ENCODE measurements around the gene GPD1L. TPM values are rescaled to one million over a fixed set of nuclear protein-coding genes. Genes with fewer than 3 reads are reported as not detected.
"Not testable (repeated sequence)": the region's sequence is repeated elsewhere in the genome, so short reads cannot be mapped to it uniquely, and the experiment has no call there.

GPD1L gene
- total RNA-seq (2014; rRNA removed; shearing (Covaris generic)), result 6.0 and 12.9 TPM in 2 replicates

DNA sequence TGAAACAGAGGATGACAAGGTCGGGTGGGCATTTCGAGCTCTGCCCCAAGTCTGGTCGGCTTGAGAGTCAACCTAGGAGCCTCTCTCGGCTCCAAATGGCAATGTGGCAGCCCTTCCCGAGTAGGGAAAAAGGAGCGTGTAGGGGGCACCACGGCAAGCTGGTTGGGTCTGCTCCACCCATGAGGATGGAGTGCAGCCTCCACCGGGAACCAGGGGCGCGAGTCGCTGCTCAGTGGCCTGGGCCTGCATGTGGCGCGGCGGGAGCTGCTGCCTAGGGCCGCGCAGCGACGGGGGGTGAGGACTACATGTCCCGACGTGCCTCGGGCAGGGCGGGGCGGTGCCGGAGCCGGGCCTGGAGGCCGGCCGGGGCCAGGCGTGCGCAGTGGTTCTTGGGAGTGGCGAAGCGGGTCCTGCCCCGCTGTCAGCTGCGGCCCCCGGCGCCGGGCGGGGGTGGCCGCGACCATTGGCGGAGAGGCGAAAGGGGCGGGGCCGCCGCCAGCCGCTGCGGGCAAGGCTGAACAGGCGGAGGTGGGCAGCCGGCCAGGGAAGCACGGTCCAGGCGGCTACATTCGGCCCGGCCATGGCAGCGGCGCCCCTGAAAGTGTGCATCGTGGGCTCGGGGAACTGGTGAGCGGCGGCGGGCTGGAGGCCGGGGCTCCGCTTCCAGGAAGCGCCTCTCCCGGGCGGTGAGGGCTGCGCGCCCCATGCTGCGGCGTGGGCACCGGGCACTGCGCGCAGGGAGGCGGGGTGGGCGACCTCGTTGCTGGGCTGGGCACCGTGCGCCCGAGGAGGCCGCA, at the start of gene GPD1L:
Gene GPD1L, plus strand, starts transcription at position 489 of the 797 bp plus-strand sequence. Its CDS starts 92 bp downstream, at position 581.
- peak; percentile 88 for DNase-seq (ENCODE audit: low spot score)

DNA sequence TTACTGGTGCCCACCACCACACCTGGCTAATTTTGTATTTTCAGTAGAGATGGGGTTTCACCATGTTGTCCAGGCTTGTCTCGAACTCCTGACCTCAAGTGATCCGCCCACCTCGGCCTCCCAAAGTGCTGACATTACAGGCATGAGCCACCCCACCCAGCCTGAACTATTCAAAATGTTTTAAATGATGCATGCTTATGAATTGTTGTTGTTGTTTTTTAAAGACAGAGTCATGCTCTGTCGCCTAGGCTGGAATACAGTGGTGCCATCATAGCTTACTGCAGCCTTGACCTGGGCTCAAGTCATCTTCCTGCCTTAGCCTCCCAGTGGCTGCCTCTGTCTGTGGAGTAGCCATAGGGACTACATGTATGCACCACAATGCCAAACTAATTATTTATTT, 48.0 kb upstream of the GPD1L start:
- not testable (repeated sequence) for DNase-seq (ENCODE audit: low spot score)

DNA sequence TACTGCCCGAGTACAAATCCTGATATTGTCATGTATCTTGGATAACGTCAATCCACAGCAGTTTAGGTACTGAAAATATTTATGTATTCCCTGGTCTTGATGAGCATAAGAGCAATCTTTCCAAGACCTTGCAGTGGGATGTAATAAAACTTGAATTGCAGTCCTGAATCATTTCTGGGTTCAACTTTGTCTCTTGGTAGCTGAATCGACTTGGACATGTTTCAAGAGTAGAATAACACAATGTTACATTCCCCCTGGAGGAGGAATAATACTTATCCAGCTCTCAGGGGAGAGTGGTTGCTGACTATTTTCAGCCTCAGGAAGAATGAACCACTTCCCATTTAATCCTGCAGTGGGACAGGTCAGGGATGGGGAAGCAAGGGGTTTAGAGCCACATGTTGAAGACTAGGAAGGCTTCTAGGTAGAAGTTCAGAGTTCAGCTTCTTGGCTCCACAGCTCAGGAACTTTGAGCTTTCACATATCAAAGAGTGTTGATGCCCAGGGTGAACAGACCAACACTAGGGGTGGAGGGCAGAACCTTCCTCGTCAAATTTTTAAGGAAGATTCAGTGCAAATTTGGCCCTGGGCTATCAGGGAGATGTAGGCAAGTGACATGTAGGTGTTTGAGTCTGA, 43.4 kb upstream of the GPD1L start:
- no peak for DNase-seq (ENCODE audit: low spot score)

DNA sequence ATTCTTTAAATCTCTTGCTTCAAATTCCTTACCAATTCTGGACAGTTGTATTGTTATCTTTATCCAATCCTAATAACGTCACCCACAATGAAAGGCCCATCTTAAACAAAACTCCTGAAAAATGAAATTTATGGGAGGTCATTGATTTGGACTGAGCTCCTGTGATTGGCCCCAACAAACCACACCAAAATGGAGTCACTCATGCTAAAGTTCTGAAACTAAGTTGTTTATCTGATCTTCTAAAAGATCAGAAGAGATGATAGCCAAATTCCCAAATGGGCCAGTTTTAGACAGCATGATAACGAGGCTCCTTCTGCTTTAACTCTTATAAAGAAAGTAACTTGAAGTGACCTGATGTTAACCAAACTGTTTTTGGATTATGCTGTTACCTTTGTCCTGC, 39.7 kb upstream of the GPD1L start:
- DNase-seq (ENCODE audit: low spot score), result no peak

DNA sequence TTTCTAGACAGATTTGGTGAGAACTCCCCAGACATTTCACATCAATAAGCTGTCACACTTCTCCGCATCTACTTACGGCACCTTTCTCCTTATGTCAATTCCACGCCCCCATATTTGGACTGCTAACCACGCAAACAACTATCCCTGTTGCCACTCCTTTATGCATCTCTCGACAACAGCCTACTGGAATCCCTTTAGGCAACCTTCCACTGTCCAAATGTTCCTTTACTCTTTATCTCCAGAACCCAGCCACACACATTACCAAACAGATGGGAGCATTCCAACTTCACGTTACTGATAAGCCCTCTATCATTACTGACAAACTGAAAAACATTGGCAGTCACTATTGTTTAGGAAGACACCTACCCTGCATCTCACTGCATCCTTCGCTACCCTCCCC, 32.2 kb upstream of the GPD1L start:
- DNase-seq (ENCODE audit: low spot score), result not testable (repeated sequence)

DNA sequence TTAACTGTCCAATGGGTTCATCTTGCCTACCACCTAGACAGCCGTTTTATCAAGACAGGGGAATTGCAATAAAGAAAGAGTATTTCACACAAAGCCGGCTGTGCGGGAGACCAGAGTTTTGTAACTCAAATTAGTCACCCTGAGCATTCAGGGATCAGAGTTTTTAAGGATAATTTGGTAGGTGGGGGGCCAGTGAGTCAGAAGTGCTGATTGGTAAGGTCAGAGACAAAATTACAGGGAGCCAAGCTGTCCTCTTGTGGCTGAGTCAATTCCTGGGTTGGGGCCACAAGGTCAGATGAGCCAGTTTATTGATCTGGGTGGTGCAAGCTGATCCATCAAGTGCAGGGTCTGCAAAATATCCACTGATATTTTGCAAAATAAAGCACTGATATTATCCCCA, 29.9 kb upstream of the GPD1L start:
- DNase-seq (ENCODE audit: low spot score), result no peak

DNA sequence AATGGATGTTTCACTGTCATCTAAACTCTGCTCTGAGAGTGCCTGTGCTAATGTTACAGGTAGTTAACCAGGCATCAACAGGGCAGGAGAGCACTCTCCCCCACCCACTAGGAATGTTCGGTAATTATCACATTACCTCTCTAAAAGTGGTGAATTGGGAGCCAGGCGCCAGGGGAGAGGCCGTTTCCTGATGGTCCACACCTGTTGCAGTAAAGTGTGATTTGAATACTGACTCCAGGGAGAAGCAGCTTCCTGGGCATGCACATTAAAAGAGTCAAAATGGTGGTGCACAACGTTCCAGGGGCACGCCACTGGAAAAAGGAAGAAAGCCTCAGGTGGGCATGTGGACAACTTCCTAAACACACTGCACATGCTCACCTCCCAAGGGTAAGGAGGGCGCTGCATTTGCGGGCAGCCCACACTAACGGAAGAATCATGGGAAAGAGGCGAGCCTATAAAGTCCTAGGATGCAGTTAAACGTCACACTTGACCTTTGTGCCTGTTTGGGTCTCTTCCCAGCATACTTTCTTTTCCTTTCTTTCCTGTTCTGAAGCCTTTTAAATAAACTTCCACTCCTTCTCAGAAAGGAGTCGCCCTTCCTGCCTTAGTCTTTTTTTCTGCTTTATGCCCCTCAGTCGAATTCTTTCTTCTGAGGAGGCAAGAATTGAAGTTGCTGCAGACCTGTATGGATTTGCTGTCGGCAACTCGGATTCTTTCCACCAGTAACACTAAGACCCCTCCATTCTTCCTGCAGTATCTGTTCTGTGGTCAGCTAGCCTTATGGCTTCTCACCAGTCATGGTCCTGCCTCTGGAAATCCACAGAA, 28.9 kb upstream of the GPD1L start:
- DNase-seq (ENCODE audit: low spot score), result peak; percentile 36

DNA sequence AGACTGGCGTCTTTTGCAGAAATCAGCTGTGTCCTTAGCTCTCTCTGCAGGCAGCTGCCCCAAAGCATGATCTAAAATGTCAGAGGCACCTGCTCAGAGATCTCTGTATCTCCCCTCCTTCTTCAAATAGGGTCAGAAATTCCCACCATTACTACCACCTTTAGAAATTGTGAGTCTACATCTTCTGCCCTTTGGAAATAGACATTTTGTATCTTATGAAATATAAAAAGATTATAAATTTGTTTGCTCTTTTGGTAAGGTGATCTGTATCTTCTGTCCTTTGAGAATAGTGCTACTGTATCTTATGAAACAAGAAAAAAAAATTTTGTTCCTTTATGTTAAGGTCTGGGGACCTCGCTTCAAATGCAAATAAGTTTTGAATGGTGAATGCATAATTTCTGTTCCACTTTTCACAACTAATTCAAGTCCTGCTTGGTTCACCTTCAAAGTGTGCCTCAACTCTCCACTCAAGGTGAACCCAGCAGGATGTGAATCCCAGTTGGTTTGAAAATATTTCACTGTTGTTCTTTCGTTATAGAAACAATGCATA, 28.3 kb upstream of the GPD1L start:
- DNase-seq (ENCODE audit: low spot score), result no peak

DNA sequence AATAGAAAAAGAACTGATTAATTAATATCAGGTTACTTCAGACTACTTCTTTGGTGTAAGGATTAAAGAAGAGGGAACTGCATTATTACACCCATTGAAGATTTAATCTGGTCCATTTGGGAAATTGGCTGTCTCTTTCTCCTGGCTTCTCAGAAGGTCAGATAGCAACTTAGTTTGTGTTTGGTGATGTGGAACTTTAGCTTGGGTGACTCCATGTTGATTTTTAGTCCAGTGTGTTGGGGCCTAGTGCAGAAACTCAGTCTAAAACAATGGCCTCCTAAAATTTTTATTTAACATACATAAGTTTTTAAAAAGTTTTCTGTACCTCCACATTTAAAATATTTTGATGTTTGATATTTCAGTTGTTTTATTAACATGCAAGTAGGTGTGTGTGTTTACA, 27.6 kb upstream of the GPD1L start:
- no peak for DNase-seq (ENCODE audit: low spot score)

DNA sequence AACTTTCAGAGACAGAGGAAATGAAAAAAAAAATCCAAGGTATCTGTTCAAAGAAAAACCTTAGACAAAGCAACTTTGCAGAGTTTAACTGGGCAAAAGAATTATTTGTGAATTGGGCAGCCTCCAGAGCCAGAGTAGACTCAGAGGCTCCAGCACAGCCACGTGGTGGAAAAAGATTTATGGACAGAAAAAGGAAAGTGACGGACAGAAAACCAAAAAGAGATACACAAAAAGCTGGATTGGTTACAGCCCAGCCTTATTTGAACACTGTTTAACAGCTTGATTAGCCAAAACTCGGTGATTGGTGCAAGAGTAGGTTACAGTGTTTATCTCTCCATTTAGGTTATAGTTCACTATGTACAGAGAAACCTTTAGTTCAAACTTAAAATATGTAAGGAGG, 23.7 kb upstream of the GPD1L start:
- no peak for DNase-seq (ENCODE audit: low spot score)

DNA sequence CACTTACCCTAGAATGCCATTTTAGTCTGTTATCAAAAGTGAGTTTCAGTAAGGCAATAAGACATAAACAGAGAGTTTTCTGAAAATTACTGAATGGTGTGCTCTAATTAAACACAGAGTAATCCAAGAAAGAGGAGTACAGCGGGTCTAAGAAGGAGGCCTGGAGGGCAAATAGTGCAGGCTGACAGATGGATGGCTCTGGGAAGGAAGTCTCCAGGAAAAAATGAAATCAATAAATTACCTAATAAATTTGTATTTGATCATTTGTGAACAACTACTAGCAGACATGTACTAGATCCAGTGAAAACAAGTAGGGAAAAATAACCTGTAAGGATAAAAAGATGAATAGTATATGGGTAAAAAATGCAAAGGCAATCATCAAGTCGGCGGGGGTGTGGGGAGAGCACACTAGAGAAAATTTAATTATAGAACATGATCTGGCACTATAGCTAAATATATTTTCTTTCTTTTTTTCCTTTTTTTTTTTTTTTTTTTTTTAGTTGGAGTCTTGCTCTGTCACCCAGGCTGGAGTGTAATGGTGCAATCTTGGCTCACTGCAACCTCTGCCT, 22.6 kb upstream of the GPD1L start:
- DNase-seq (ENCODE audit: low spot score), result no peak

DNA sequence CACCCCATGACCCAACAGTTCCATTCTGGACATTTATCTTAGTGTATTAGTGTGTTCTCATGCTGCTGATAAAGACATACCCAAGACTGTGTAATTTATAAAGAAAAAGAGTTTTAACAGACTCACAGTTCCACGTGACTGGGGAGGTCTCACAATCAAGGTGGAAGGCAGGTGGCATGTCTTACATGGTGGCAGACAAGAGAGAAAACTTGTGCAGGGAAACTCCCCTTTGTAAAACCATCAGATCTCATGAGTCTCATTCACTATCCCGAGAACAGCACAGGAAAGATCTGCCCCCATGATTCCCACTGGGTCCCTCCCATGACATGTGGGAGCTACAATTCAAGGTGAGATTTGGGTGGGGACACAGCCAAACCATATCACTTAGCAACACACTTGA, 21.6 kb upstream of the GPD1L start:
- DNase-seq (ENCODE audit: low spot score), result no peak

DNA sequence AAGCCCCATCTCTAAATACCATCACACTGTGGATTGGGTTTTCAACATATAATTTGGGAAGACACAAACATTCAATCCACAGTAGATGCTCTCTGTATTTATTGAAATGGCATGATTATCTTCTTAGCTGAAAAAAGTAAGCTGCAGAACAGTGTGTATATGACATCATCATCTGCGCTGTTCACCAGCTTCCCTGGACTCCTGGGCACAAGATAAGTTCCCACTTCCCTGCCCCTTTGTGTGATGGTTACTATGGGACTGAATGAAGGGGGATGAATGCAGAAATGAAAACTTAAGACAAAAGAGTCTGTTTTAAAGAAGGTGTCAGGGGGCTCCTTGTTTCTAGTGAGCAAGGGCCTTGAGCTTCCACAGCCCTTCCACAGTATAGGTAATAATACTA, 20.0 kb upstream of the GPD1L start:
- no peak for DNase-seq (ENCODE audit: low spot score)

DNA sequence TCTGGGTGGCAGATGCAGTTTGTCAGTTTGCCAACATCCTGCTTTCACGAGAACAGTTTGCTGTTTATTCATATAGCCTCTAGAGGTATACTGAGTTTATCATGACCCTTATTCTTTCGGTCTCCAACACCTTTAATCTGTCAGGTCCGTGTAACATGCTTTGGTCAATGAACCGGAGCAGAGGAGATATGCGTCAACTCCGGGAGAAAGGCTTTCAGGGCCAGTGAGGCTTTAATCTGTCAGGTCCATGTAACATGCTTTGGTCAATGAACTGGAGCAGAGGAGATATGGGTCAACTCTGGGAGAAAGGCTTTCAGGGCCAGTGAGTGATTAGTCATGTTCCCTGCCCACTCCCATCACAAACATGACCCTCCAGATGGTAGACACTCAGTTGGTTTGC, 16.9 kb upstream of the GPD1L start:
- DNase-seq (ENCODE audit: low spot score), result no peak

DNA sequence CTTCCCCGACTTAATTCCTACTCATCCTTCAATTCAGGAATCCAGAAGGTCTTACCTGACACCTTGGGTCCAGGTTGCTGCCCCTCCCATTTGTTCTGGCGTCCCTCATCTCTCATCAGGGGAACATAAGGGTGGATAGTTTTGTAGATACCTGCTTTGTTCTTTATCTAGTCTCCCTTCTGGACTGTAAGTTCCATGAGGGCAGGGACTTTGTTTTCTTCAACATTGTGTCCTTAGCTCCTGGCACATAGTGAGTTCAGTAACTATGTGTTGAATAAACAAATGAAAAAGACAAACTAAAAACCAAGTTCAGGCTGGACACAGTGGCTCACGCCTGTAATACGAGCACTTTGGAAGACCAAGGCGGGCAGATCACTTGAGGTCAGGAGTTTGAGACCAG, 13.2 kb upstream of the GPD1L start:
- no peak for DNase-seq (ENCODE audit: low spot score)

DNA sequence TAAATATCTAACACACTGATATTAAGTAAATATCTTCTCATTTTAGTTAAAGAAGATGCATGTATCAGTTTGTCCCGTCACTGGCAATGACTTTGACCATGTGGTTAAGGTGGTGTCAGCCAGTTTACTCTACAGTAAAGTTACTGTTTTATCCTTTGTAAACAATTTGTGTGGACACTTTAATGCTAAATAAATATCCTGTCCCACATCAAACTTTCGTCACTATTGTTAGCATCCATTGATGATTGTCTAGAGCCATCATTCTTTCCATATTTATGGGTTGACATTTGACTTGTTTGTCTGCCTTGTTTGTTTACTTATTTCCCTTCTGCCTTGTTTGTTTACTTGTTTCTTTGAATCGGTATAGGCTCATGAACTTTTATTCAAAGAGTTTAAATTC, 11.0 kb upstream of the GPD1L start:
- DNase-seq (ENCODE audit: low spot score), result no peak

DNA sequence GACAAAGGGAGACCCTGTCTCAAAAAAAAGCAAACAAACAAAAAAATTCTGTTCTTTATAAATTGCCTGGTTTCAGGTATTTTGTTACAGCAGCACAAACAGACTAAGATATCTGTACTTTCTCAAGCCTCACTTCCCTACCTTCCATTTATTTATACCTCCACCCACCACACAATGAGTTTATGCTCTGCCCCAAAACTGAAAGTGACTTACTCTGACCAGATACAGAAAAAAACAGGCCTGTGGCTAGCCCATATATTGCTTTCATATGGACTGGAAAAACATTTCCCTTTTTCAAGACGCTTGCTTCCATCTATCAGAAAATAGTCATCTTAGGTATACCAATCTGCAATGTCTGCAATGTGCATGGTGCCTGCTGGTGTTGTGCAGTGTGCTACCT, 8.7 kb upstream of the GPD1L start:
- no peak for DNase-seq (ENCODE audit: low spot score)

DNA sequence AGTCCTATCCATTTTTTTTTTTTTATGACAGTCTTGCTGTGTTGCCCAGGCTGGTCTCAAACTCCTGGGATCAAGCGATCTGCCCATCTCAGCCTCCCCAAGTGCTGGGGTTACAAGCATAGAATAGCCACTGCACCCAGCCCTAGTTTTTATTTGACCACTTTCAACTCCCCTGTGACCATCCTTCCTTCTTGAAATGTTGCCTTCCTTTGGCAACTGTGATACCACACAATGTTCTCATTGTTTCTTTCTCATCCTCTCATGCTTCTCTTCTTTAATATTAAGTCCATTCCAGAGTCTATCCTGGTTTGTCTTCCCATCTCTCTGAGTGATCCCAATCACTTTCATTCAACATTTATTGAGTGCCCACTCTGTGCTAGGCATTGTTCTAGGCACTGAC, 7.9 kb upstream of the GPD1L start:
- no peak for DNase-seq (ENCODE audit: low spot score)

DNA sequence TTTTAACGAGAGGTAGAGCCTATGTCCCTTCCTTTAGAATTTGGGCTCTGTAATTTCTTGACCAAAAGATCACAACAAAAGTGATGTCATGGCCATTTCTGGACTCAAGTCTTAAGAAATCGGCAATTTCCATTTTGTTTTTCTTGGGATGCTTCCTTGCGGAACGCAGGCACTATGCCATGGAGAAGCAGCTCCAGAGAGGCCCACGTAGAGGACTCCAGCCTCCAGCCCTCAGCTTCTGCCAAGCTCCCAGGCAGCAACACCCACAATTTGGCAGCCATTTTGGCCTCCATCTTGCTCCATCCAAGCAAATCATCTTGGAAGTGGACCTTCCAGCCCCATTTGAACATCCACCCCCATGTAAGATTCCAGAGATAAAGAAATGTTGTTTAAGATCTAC, 6.0 kb upstream of the GPD1L start:
- DNase-seq (ENCODE audit: low spot score), result no peak

DNA sequence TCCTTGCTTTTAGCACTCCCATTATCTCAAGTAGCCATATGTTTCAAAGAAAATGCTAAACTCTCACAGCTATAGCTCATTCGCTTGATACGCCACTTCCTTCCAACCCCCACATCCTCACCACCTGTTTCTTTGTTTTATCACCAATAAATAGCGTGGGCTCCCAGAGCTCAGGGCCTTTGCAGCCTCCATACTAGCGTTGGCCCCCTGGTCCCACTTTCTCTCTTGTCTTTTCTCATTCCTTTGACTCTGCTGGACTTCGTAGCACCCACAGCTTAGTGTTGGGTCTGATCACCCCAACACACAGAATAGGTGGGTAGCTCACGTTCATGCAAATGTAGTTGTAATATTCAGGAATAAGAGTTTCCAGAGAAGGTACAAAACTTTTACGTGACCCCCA, 4.1 kb upstream of the GPD1L start:
- DNase-seq (ENCODE audit: low spot score), result no peak

DNA sequence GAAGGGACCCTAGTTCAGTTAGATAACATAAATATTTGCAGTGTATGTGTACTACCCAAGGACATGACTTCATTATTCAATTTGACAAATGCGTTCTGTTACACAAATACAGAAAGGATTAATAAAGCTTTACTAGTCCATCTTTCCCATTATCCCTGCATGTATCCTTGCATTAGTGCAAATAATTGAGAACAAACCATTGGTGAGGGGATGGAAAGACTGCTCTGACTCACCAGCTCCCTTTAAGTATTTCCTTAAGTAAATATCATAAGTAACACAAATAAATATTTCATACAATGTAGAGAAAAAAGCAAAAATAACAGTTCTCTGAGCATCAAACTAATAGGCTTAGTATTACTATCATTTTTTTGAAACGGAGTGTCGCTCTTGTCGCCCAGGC, 1.9 kb upstream of the GPD1L start:
- no peak for DNase-seq (ENCODE audit: low spot score)

All from HT-29 (cell line).